CD4-positive, CD25-positive, alpha-beta regulatory T cell (primary cell): ENCODE results near the gene ZNRF3. TPM values are rescaled to one million over a fixed set of nuclear protein-coding genes. Genes with fewer than 3 reads are reported as not detected.

Source experiments
- ATAC-seq, 2 donors: fragments of 150-1000 bp; cut with Tn5 transposase; one replicate each; pipeline ENCODE4 v1.10.0; 2021; ENCODE audit warnings: low read depth in 2 of 2, moderate number of reproducible peaks in 2 of 2, moderate library complexity in 1 of 2
- DNase-seq, 3 donors: peaks; one replicate each; pipeline versions ENCODE4 v3.0.0 to v3.0.0-alpha.2; 2012 to 2022; ENCODE audit warnings: mixed read lengths in 1 of 3
- H3K27ac ChIP-seq: one replicate; pipeline ENCODE4 v1.7.0; 2013; ENCODE audit warnings: mild to moderate bottlenecking, low read length; ENCODE audit not compliant: insufficient read depth, poor library complexity, severe bottlenecking
- H3K27me3 ChIP-seq: one replicate; pipeline ENCODE4 v1.7.0; 2013; ENCODE audit warnings: low read length; ENCODE audit not compliant: control insufficient read depth, insufficient read depth
- H3K36me3 ChIP-seq: one replicate; pipeline ENCODE4 v1.7.0; 2013; ENCODE audit warnings: mild to moderate bottlenecking, low read length, moderate library complexity; ENCODE audit not compliant: control insufficient read depth, insufficient read depth
- H3K4me1 ChIP-seq: 2 replicates; pipeline ENCODE4 v1.7.0; 2013; ENCODE audit warnings: mild to moderate bottlenecking, low read length; ENCODE audit not compliant: insufficient read depth, control insufficient read depth, poor library complexity, severe bottlenecking
- H3K4me3 ChIP-seq: one replicate; pipeline ENCODE4 v1.7.0; 2013; ENCODE audit warnings: low read depth, mild to moderate bottlenecking, low read length, moderate library complexity
- H3K9me3 ChIP-seq, 2 experiments: 1 replicate in 1 of 2; 2 replicates in 1 of 2; pipeline ENCODE4 v1.7.0; 2013; ENCODE audit warnings: low read length in 2 of 2, mild to moderate bottlenecking in 1 of 2, moderate library complexity in 1 of 2; ENCODE audit not compliant: control insufficient read depth in 2 of 2
- H3K27ac Mint-ChIP-seq, 3 donors: one replicate each; pipeline ENCODE4 v1.8.0; 2020 to 2022; ENCODE audit warnings: mild to moderate bottlenecking in 3 of 3, mixed read lengths in 3 of 3, moderate library complexity in 2 of 3
- H3K27me3 Mint-ChIP-seq: one replicate; pipeline ENCODE4 v1.8.0; 2022; ENCODE audit warnings: mild to moderate bottlenecking, mixed read lengths
- H3K36me3 Mint-ChIP-seq: one replicate; pipeline ENCODE4 v1.8.0; 2020; ENCODE audit warnings: mixed read lengths
- H3K4me1 Mint-ChIP-seq, 4 donors: one replicate each; pipeline ENCODE4 v1.8.0; 2020 to 2022; ENCODE audit warnings: mixed read lengths in 4 of 4, mild to moderate bottlenecking in 1 of 4
- H3K4me3 Mint-ChIP-seq, 4 donors: one replicate each; pipeline ENCODE4 v1.8.0; 2020 to 2022; ENCODE audit warnings: mild to moderate bottlenecking in 4 of 4, mixed read lengths in 4 of 4, moderate library complexity in 3 of 4
- H3K9me3 Mint-ChIP-seq, 7 donors: one replicate each; pipeline ENCODE4 v1.8.0; 2020 to 2022; ENCODE audit warnings: mixed read lengths in 7 of 7, mild to moderate bottlenecking in 3 of 7, moderate library complexity in 2 of 7
- polyA plus RNA-seq, 4 donors: library from polyadenylated mRNA; unstranded; fragments of 300-500 nt; fragmentation: Illumina TruSeq; gene quantifications; one replicate each; pipeline ENCODE4 v1.2.3, GENCODE V29; 2021
- total RNA-seq: library from RNA; stranded (reverse); gene quantifications from one replicate; pipeline ENCODE4 v1.2.3, GENCODE V29; 2022

ZNRF3 gene
- total and polyA plus RNA-seq, 5 donors from 2014 or later: 0.06 to 0.35 (median 0.24) TPM

- no peak overlapping the region for H3K27ac Mint-ChIP-seq
- DNase-seq (no peak), ATAC-seq (no peak)
- no peak overlapping the region for H3K4me3 ChIP-seq
- no peaks in the 10 kb centered on the region for H3K27me3 ChIP-seq
- no peaks in the 10 kb centered on the region for H3K4me1 Mint-ChIP-seq
- no peaks in the 10 kb centered on the region for H3K36me3 ChIP-seq
- H3K4me3 Mint-ChIP-seq: no peak overlapping the region
- H3K9me3 Mint-ChIP-seq: no peaks in the 10 kb centered on the region
- H3K27ac ChIP-seq: no peak overlapping the region
- no peaks in the 10 kb centered on the region for H3K27me3 Mint-ChIP-seq
- no peaks in the 10 kb centered on the region for H3K4me1 ChIP-seq
- H3K36me3 Mint-ChIP-seq: peaks cover 3% of the 10 kb centered on the region
- H3K9me3 ChIP-seq: no peaks in the 10 kb centered on the region
These were observed 169.8 kb downstream of the ZNRF3 start for GRCh38 chr22:29053048-29053702.

GRCh38 chr22:29054251-29054767 lies 170.9 kb downstream of the ZNRF3 start:
- H3K4me3 Mint-ChIP-seq: no peak overlapping the region
- Histone ChIP-seq H3K9me3 (no peaks in the 10 kb centered on the region), H3K4me3 (no peak overlapping the region), H3K4me1 (no peaks in the 10 kb centered on the region), H3K27me3 (no peaks in the 10 kb centered on the region), H3K27ac (no peak overlapping the region), H3K36me3 (no peaks in the 10 kb centered on the region)
- H3K9me3 Mint-ChIP-seq: no peaks in the 10 kb centered on the region
- H3K27me3 Mint-ChIP-seq: no peaks in the 10 kb centered on the region
- no peak for ATAC-seq
- no peaks in the 10 kb centered on the region for H3K36me3 Mint-ChIP-seq
- DNase-seq: no peak
- H3K27ac Mint-ChIP-seq: no peak overlapping the region
- no peaks in the 10 kb centered on the region for H3K4me1 Mint-ChIP-seq

- H3K27ac Mint-ChIP-seq: no peak overlapping the region
- H3K9me3 Mint-ChIP-seq: no peaks in the 10 kb centered on the region
- DNase-seq (no peak), ATAC-seq (no peak)
- H3K36me3 Mint-ChIP-seq: no peaks in the 10 kb centered on the region
- H3K4me3 Mint-ChIP-seq: no peak overlapping the region
- Histone ChIP-seq H3K27me3 (no peaks in the 10 kb centered on the region), H3K4me3 (no peak overlapping the region), H3K27ac (no peak overlapping the region), H3K9me3 (no peaks in the 10 kb centered on the region), H3K36me3 (no peaks in the 10 kb centered on the region), H3K4me1 (no peaks in the 10 kb centered on the region)
- no peaks in the 10 kb centered on the region for H3K4me1 Mint-ChIP-seq
- peaks cover 3% of the 10 kb centered on the region for H3K27me3 Mint-ChIP-seq
These were observed 171.9 kb downstream of the ZNRF3 start for GRCh38 chr22:29055192-29055830.

GRCh38 chr22:29056472-29056871 lies 173.1 kb downstream of the ZNRF3 start:
- peaks cover 15% of the 10 kb centered on the region for H3K27me3 Mint-ChIP-seq
- DNase-seq (no peak), ATAC-seq (no peak)

GRCh38 chr22:29060251-29060869 lies 177.0 kb downstream of the ZNRF3 start:
- DNase-seq (no peak), ATAC-seq (no peak)
- Histone ChIP-seq H3K36me3 (no peaks in the 10 kb centered on the region), H3K27ac (no peak overlapping the region), H3K27me3 (no peaks in the 10 kb centered on the region), H3K9me3 (no peaks in the 10 kb centered on the region), H3K4me1 (no peaks in the 10 kb centered on the region), H3K4me3 (no peak overlapping the region)
- Mint-ChIP-seq H3K4me1 (peaks cover 0 to 3% (median 3%) of the 10 kb centered on the region in 4 donors), H3K9me3 (no peaks in the 10 kb centered on the region), H3K36me3 (no peaks in the 10 kb centered on the region), H3K27ac (no peak overlapping the region), H3K4me3 (no peak overlapping the region), H3K27me3 (peaks cover 20% of the 10 kb centered on the region)

More at GRCh38 chr22:29056472-29056871, 173.1 kb downstream of the ZNRF3 start:
- Histone ChIP-seq H3K9me3 (no peaks in the 10 kb centered on the region), H3K4me3 (no peak overlapping the region), H3K27me3 (no peaks in the 10 kb centered on the region), H3K27ac (no peak overlapping the region), H3K4me1 (no peaks in the 10 kb centered on the region), H3K36me3 (no peaks in the 10 kb centered on the region)
- Mint-ChIP-seq H3K4me1 (no peaks in the 10 kb centered on the region), H3K27ac (no peak overlapping the region), H3K9me3 (no peaks in the 10 kb centered on the region), H3K4me3 (no peak overlapping the region), H3K36me3 (no peaks in the 10 kb centered on the region)

GRCh38 chr22:29060931-29061330 lies 177.6 kb downstream of the ZNRF3 start:
- Histone ChIP-seq H3K4me3 (no peak overlapping the region), H3K27me3 (no peaks in the 10 kb centered on the region), H3K36me3 (no peaks in the 10 kb centered on the region), H3K4me1 (peaks cover 4% of the 10 kb centered on the region), H3K9me3 (no peaks in the 10 kb centered on the region), H3K27ac (no peak overlapping the region)
- no peaks in the 10 kb centered on the region for H3K36me3 Mint-ChIP-seq
- H3K27me3 Mint-ChIP-seq: peaks cover 25% of the 10 kb centered on the region
- peaks cover 3 to 9% (median 8%) of the 10 kb centered on the region in 4 donors for H3K4me1 Mint-ChIP-seq
- no peak overlapping the region for H3K27ac Mint-ChIP-seq
- H3K9me3 Mint-ChIP-seq: no peaks in the 10 kb centered on the region
- no peak for ATAC-seq
- H3K4me3 Mint-ChIP-seq: no peak overlapping the region
- no peak for DNase-seq

- Histone ChIP-seq H3K4me3 (no peak within 1 kb of the TSS), H3K36me3 (no peaks in the 10 kb centered on the region), H3K27ac (no peak within 1 kb of the TSS), H3K9me3 (no peaks in the 10 kb centered on the region), H3K27me3 (no peaks in the 10 kb centered on the region), H3K4me1 (peaks cover 4% of the 10 kb centered on the region)
- DNase-seq (no peak), ATAC-seq (no peak)
- Mint-ChIP-seq H3K36me3 (no peaks in the 10 kb centered on the region), H3K4me3 (no peak within 1 kb of the TSS), H3K4me1 (peaks cover 3 to 11% (median 11%) of the 10 kb centered on the region in 4 donors), H3K27me3 (peaks cover 28% of the 10 kb centered on the region), H3K27ac (no peak within 1 kb of the TSS), H3K9me3 (no peaks in the 10 kb centered on the region)
These were observed 178.4 kb downstream of the ZNRF3 start, which contains the start of gene C22orf31 for GRCh38 chr22:29061773-29062172. C22orf31 (minus strand) TSS chr22:29061831; CDS start chr22:29061792, 39 bp downstream.
